Stimulated activated CD8-positive, alpha-beta memory T cell treated with anti-CD3 and anti-CD28 coated beads, Interleukin-15, amount 100 ng/mL, for 48 hours (primary cell): ENCODE results near the gene CD99.
"Not testable (repeated sequence)": the region's sequence is repeated elsewhere in the genome, so short reads cannot be mapped to it uniquely, and the experiment has no call there.

Experiments used
- DNase-seq, 2 donors: peaks; one replicate each; pipeline ENCODE4 v3.0.0-alpha.2; 2020; ENCODE audit warnings: low read depth in 2 of 2

The CD99 gene

GRCh38 chrX:2723286-2723879 is 32.3 kb downstream of the CD99 start:
- no peak for DNase-seq

GRCh38 chrX:2727264-2727663 is 36.2 kb downstream of the CD99 start:
- not testable (repeated sequence) for DNase-seq

- no peak for DNase-seq
Measured at GRCh38 chrX:2732076-2732475, 41.0 kb downstream of the CD99 start.

GRCh38 chrX:2732649-2733048 is 41.6 kb downstream of the CD99 start:
- no peak for DNase-seq

- DNase-seq, result no peak
Measured at GRCh38 chrX:2733286-2733685, 42.2 kb downstream of the CD99 start.

- DNase-seq, result no peak
Measured at GRCh38 chrX:2735270-2735669, 44.2 kb downstream of the CD99 start.

- DNase-seq, result no peak
Measured at GRCh38 chrX:2740672-2741071, 49.6 kb downstream of the CD99 start.

- DNase-seq, result no peak
Measured at GRCh38 chrX:2741386-2741785, 50.3 kb downstream of the CD99 start.

- not testable (repeated sequence) for DNase-seq
Measured at GRCh38 chrX:2746250-2746649, 55.2 kb downstream of the CD99 start.

- DNase-seq, result no peak
Measured at GRCh38 chrX:2748171-2748814, 57.2 kb downstream of the CD99 start.

GRCh38 chrX:2748815-2749188 is 57.7 kb downstream of the CD99 start:
- no peak for DNase-seq

GRCh38 chrX:2751291-2751690 is 60.2 kb downstream of the CD99 start:
- DNase-seq, result no peak

- DNase-seq, result not testable (repeated sequence)
Measured at GRCh38 chrX:2751874-2752300, 60.8 kb downstream of the CD99 start, which contains the start of gene XG. Gene XG (plus strand): TSS chrX:2752040. CDS start chrX:2752275, 235 bp downstream.

GRCh38 chrX:2752441-2752840 is 61.3 kb downstream of the CD99 start:
- not testable (repeated sequence) for DNase-seq

- not testable (repeated sequence) for DNase-seq
Measured at GRCh38 chrX:2755163-2755715, 64.1 kb downstream of the CD99 start.

GRCh38 chrX:2756548-2756947 is 65.5 kb downstream of the CD99 start:
- no peak for DNase-seq

GRCh38 chrX:2761246-2761645 is 70.2 kb downstream of the CD99 start:
- DNase-seq, result no peak

GRCh38 chrX:2762671-2763070 is 71.6 kb downstream of the CD99 start:
- not testable (repeated sequence) for DNase-seq

- DNase-seq, result not testable (repeated sequence)
Measured at GRCh38 chrX:2764766-2765548, 73.9 kb downstream of the CD99 start.

- DNase-seq, result no peak
Measured at GRCh38 chrX:2765549-2765830, 74.4 kb downstream of the CD99 start.

- DNase-seq, result no peak
Measured at GRCh38 chrX:2766906-2767305, 75.8 kb downstream of the CD99 start.

GRCh38 chrX:2767631-2768455 is 76.7 kb downstream of the CD99 start:
- no peak for DNase-seq
